Suprapubic skin (tissue), 4 donors: ENCODE measurements around the gene SMG9. TPM values are rescaled to one million over a fixed set of nuclear protein-coding genes. Genes with fewer than 3 reads are reported as not detected.

Source experiments
- DNase-seq, 2 donors: peaks; one replicate each; pipeline ENCODE4 v3.0.0-alpha.2; 2019; ENCODE audit warnings: low spot score in 2 of 2
- H3K27ac ChIP-seq: fragments of 200-600 bp; sonication (generic); one replicate; pipeline ENCODE4 v1.5.1; 2019
- H3K27me3 ChIP-seq: fragments of 200-600 bp; sonication (generic); one replicate; pipeline ENCODE4 v1.5.1; 2019
- H3K36me3 ChIP-seq: fragments of 200-600 bp; sonication (generic); one replicate; pipeline ENCODE4 v1.5.1; 2019
- H3K4me1 ChIP-seq: fragments of 200-600 bp; sonication (generic); one replicate; pipeline ENCODE4 v1.5.1; 2019
- H3K4me3 ChIP-seq: fragments of 200-600 bp; sonication (generic); one replicate; pipeline ENCODE4 v1.5.1; 2019; ENCODE audit warnings: mild to moderate bottlenecking
- H3K9me3 ChIP-seq: fragments of 200-600 bp; sonication (generic); one replicate; pipeline ENCODE4 v1.5.1; 2019
- EP300 ChIP-seq: sonication (generic); formaldehyde crosslinking; IDR thresholded peaks from one replicate; pipeline ENCODE4 v1.6.1; 2017; ENCODE audit warnings: antibody characterized with exemption
- POLR2A ChIP-seq, 2 donors: fragments of 450-650 bp; IDR thresholded peaks; one replicate each; pipeline ENCODE4 v1.6.1; 2017; ENCODE audit warnings: antibody characterized with exemption in 2 of 2, mild to moderate bottlenecking in 2 of 2, moderate library complexity in 2 of 2
- POLR2AphosphoS5 ChIP-seq, 3 donors: sonication (generic); formaldehyde crosslinking; IDR thresholded peaks; one replicate each; pipeline ENCODE4 v1.6.1; 2017; ENCODE audit warnings: antibody characterized with exemption in 3 of 3
- WGBS: methylation state at CpG from one replicate; pipeline ENCODE4 v1.1.5; 2018; 5-methylcytosine and 5-hydroxymethylcytosine counted together
- total RNA-seq, 4 donors: library from RNA; depleted of rRNA; stranded (reverse); fragments of >200 nt; gene quantifications; one replicate each; pipeline ENCODE4 v1.1.0, GENCODE V29; 2016
- TF ChIP-seq, protein P1 (sequence below), 2 donors: fragments of 200-600 bp in 1 of 2; fragments of 450-650 bp in 1 of 2; sonication (generic) in 1 of 2; IDR thresholded peaks; one replicate each; pipeline ENCODE4 v1.5.1; 2016 to 2019; ENCODE audit warnings: antibody characterized with exemption in 2 of 2, mild to moderate bottlenecking in 1 of 2, moderate library complexity in 1 of 2

Gene SMG9
- total RNA-seq, 4 donors from 2014 or later: 21.5 to 44.4 (median 30.1) TPM

DNA sequence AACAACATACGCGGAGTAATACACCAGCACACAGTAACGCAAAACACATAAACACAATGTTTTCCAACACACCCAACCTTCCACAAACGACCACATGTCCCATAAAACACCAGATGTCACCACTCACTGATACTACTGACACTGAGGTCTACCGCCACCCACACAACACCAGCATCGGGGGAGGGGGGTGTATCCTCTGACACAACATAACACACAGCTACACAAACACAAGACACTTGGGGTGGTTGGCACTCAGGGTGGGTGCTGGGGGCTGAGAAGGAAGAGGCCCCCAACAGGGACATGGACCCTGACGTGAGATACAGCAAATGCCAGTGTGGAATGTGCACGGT, 27.5 kb upstream of the SMG9 start:
- H3K27me3 ChIP-seq: no peaks in the 10 kb centered on the region
- no peak for DNase-seq
- peak overlapping the region; percentile 67 for H3K27ac ChIP-seq
- peaks cover 68% of the 10 kb centered on the region for H3K4me1 ChIP-seq
- WGBS: 46% methylated on average over 7 of the region's 8 CpGs
- TF ChIP-seq POLR2AphosphoS5 (IDR thresholded peaks at IDR 0.05): no peak
- TF ChIP-seq, protein P1, sequence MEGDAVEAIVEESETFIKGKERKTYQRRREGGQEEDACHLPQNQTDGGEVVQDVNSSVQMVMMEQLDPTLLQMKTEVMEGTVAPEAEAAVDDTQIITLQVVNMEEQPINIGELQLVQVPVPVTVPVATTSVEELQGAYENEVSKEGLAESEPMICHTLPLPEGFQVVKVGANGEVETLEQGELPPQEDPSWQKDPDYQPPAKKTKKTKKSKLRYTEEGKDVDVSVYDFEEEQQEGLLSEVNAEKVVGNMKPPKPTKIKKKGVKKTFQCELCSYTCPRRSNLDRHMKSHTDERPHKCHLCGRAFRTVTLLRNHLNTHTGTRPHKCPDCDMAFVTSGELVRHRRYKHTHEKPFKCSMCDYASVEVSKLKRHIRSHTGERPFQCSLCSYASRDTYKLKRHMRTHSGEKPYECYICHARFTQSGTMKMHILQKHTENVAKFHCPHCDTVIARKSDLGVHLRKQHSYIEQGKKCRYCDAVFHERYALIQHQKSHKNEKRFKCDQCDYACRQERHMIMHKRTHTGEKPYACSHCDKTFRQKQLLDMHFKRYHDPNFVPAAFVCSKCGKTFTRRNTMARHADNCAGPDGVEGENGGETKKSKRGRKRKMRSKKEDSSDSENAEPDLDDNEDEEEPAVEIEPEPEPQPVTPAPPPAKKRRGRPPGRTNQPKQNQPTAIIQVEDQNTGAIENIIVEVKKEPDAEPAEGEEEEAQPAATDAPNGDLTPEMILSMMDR (IDR thresholded peaks at IDR 0.05): no peak
- TF ChIP-seq EP300: no peak
- TF ChIP-seq POLR2A (IDR thresholded peaks at IDR 0.05): no peak
- H3K36me3 ChIP-seq: no peaks in the 10 kb centered on the region
- peak overlapping the region; percentile 10 for H3K4me3 ChIP-seq
- no peaks in the 10 kb centered on the region for H3K9me3 ChIP-seq

DNA sequence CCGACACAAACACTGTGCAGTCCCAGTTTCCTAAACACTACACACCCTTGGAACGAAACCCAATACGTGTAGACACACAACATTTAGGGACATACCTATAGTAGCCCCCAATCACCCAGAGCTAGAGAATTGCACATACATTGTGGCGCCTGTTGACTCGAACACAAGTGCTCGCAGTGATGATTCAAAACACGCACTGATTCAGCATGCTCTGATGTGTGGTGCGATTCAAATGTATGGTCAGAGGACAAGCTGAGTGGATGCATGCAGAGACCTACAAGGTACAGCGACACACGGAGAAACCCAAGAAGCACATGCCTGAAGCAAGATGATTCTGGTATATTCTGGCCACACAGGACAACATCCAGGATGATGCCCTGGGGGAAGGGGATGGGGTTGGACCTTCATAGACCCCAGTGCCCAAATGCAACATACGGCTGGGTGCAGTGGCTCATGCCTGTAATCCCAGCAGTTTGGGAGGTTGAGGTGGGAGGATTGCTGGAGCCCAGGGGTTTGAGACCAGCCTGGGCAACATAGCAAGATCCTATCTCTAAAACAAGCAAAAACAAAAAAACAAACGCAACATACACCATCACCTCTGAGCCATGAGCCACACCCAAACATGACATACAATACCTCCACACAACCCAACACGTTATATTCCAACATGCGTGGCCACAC, 27.0 kb upstream of the SMG9 start:
- Histone ChIP-seq H3K9me3 (no peaks in the 10 kb centered on the region), H3K27ac (peak overlapping the region; percentile 72), H3K4me1 (peaks cover 71% of the 10 kb centered on the region), H3K27me3 (no peaks in the 10 kb centered on the region), H3K36me3 (no peaks in the 10 kb centered on the region), H3K4me3 (peak overlapping the region; percentile 10)
- TF ChIP-seq EP300 (no peak), POLR2AphosphoS5 (IDR thresholded peaks at IDR 0.05) (no peak), POLR2A (IDR thresholded peaks at IDR 0.05) (no peak)
- TF ChIP-seq, protein P1 (IDR thresholded peaks at IDR 0.05): no peak
- DNase-seq: no peak
- WGBS: 87% methylated on average over 14 of the region's 14 CpGs

DNA sequence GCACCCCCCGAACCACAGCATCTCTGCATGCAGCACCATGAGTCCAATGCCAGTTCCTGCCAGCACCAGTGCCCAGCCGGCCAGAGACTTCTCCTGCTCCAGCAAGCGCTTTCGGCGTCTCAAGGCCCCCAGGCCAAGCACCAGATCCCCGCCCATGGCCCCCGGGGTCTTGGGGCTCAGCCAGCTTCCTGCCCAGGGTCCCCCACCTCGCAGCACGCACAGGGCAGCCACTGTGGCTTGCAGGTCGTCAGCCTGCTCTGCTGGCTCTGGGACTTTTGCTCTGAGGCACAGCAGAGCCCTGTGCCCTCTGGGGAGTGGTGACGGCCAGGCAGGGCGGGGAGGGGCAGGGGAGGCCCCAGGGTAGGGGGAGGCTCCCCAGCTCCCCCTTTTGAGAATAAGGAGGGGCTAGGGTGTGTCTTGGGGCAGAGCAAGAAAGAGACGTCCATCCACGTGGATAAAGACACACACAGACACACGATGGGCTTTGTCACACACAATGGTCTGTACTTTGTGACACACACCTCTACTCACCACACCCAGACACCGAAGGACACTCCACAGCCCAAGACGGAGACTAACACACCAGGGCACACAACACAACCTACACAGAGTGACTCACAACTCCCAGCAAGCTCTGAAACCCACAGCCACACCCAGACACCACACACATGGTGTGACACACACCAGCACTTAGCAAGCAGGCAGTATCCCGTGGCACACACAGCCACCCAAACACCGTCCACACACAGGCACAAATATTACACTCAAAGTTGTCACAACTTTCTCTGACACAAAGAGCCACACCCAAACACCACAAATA, 26.2 kb upstream of the SMG9 start, which contains the start of gene KCNN4:
Gene KCNN4, minus strand, starts transcription at position 268 of the 820 bp plus-strand sequence. Its CDS starts 112 bp downstream, at position 156.
- peaks cover 69% of the 10 kb centered on the region for H3K4me1 ChIP-seq
- no peaks in the 10 kb centered on the region for H3K36me3 ChIP-seq
- H3K9me3 ChIP-seq: no peaks in the 10 kb centered on the region
- peak within 1 kb of the TSS; percentile 72 for H3K27ac ChIP-seq
- DNase-seq: no peak
- peak within 1 kb of the TSS; percentile 34 for H3K4me3 ChIP-seq
- WGBS: 18% methylated on average over 7 of the region's 19 CpGs
- TF ChIP-seq POLR2A (IDR thresholded peaks at IDR 0.05) (no peak), POLR2AphosphoS5 (IDR thresholded peaks at IDR 0.05) (no peak), EP300 (no peak)
- TF ChIP-seq, protein P1 (IDR thresholded peaks at IDR 0.05): no peak
- H3K27me3 ChIP-seq: no peaks in the 10 kb centered on the region

DNA sequence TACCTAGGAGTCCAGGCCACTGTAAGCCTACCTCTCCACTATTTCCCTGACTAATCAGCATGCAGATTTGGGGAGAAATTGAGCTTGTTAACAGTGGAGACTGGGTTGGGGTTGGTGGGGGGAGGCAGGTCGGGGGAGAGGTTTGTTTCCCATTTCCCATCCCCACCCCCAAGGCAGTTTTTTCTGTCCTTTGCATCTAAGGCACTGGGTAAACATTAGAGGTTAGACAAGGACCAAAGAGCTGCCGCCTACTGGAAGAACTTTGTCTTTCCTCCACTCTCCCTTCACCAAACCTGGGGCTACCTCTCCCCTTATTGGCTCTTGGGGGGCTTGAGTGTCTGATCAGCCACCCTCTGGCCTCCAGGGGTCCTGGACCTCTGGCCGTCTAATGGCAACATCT, 25.1 kb upstream of the SMG9 start:
- H3K4me1 ChIP-seq: peaks cover 65% of the 10 kb centered on the region
- no peak for DNase-seq
- peak overlapping the region; percentile 72 for H3K27ac ChIP-seq
- H3K27me3 ChIP-seq: no peaks in the 10 kb centered on the region
- H3K36me3 ChIP-seq: no peaks in the 10 kb centered on the region
- no peaks in the 10 kb centered on the region for H3K9me3 ChIP-seq
- TF ChIP-seq POLR2A (IDR thresholded peaks at IDR 0.05): no peak
- TF ChIP-seq EP300: no peak
- TF ChIP-seq POLR2AphosphoS5 (IDR thresholded peaks at IDR 0.05): no peak
- TF ChIP-seq, protein P1 (IDR thresholded peaks at IDR 0.05): no peak
- WGBS: 52% methylated on average over 3 of the region's 3 CpGs
- H3K4me3 ChIP-seq: peak overlapping the region; percentile 34
